CD8-positive, alpha-beta memory T cell (primary cell): ENCODE data around the gene PCDHB14. TPM values are rescaled to one million over a fixed set of nuclear protein-coding genes. Genes with fewer than 3 reads are reported as not detected.

Experiments
- CTCF ChIA-PET: fragments of 350-600 bp; sonication (Branson Sonifier 250); formaldehyde crosslinking; loops from one replicate; lab custom pipeline; 2021; ENCODE audit warnings: antibody characterized with exemption; lab: Charles Lee
- POLR2A ChIA-PET: fragments of 350-600 bp; sonication (Branson Sonifier 250); formaldehyde crosslinking; loops from one replicate; lab custom pipeline; 2021; ENCODE audit warnings: antibody characterized with exemption; lab: Charles Lee
- DNase-seq, 5 donors: peaks; one replicate each; pipeline versions ENCODE4 v3.0.0 to v3.0.0-alpha.2; 2020 to 2022; ENCODE audit warnings: mixed read lengths in 1 of 5
- H3K27ac ChIP-seq: one replicate; pipeline ENCODE4 v1.7.0; 2013; ENCODE audit warnings: low read depth, mild to moderate bottlenecking, low read length, moderate library complexity
- H3K27me3 ChIP-seq: 2 replicates; pipeline ENCODE4 v1.7.0; 2013; ENCODE audit warnings: low read length, mild to moderate bottlenecking; ENCODE audit not compliant: insufficient read depth, poor library complexity, severe bottlenecking
- H3K36me3 ChIP-seq: 2 replicates; pipeline ENCODE4 v1.7.0; 2013; ENCODE audit warnings: mild to moderate bottlenecking, low read length, moderate library complexity; ENCODE audit not compliant: insufficient read depth
- H3K4me1 ChIP-seq: 2 replicates; pipeline ENCODE4 v1.7.0; 2013; ENCODE audit warnings: mild to moderate bottlenecking, low read length, moderate library complexity; ENCODE audit not compliant: insufficient read depth
- H3K4me3 ChIP-seq: 2 replicates; pipeline ENCODE4 v1.7.0; 2013; ENCODE audit warnings: mild to moderate bottlenecking, low read length
- H3K9me3 ChIP-seq: 2 replicates; pipeline ENCODE4 v1.7.0; 2013; ENCODE audit warnings: mild to moderate bottlenecking, low read length
- H3K27ac Mint-ChIP-seq, 8 donors: one replicate each; pipeline ENCODE4 v1.8.0; 2020 to 2021; ENCODE audit warnings: mixed read lengths in 8 of 8, mild to moderate bottlenecking in 6 of 8, inconsistent platforms in 3 of 8, moderate library complexity in 3 of 8
- H3K27me3 Mint-ChIP-seq, 2 donors: one replicate each; pipeline ENCODE4 v1.8.0; 2020 to 2021; ENCODE audit warnings: mixed read lengths in 2 of 2, mild to moderate bottlenecking in 1 of 2, moderate library complexity in 1 of 2
- H3K36me3 Mint-ChIP-seq, 3 donors: one replicate each; pipeline ENCODE4 v1.8.0; 2020 to 2021; ENCODE audit warnings: mixed read lengths in 3 of 3, inconsistent platforms in 1 of 3, mild to moderate bottlenecking in 1 of 3
- H3K4me1 Mint-ChIP-seq, 3 donors: one replicate each; pipeline ENCODE4 v1.8.0; 2020 to 2021; ENCODE audit warnings: mixed read lengths in 3 of 3, inconsistent platforms in 1 of 3, mild to moderate bottlenecking in 1 of 3
- H3K4me3 Mint-ChIP-seq, 7 donors: one replicate each; pipeline ENCODE4 v1.8.0; 2020 to 2021; ENCODE audit warnings: mixed read lengths in 7 of 7, mild to moderate bottlenecking in 6 of 7, moderate library complexity in 4 of 7, inconsistent platforms in 2 of 7
- H3K9me3 Mint-ChIP-seq, 5 donors: one replicate each; pipeline ENCODE4 v1.8.0; 2020 to 2022; ENCODE audit warnings: mixed read lengths in 5 of 5, mild to moderate bottlenecking in 3 of 5, moderate library complexity in 2 of 5, inconsistent platforms in 1 of 5
- polyA plus RNA-seq: library from polyadenylated mRNA; unstranded; fragments of 300-500 nt; fragmentation: Illumina TruSeq; gene quantifications from one replicate; pipeline ENCODE4 v1.2.3, GENCODE V29; 2021
- total RNA-seq, 2 experiments: library from RNA; stranded (reverse); gene quantifications; one replicate each; pipeline ENCODE4 v1.2.3, GENCODE V29; 2021

PCDHB14 gene
- total and polyA plus RNA-seq, 3 experiments from 2014 or later, result 0.09 TPM; not detected in 2

- H3K36me3 Mint-ChIP-seq, result peaks cover 6 to 36% (median 34%) of the 10 kb centered on the region in 3 donors
- no peaks in the 10 kb centered on the region for H3K27me3 ChIP-seq
- H3K27ac Mint-ChIP-seq, result no peak overlapping the region
- no peaks in the 10 kb centered on the region for H3K4me1 Mint-ChIP-seq
- POLR2A ChIA-PET, result no interaction called here
- H3K4me3 Mint-ChIP-seq, result no peak overlapping the region
- DNase-seq, result no peak
- no peak overlapping the region for H3K27ac ChIP-seq
- no peaks in the 10 kb centered on the region for H3K27me3 Mint-ChIP-seq
- H3K4me3 ChIP-seq, result no peak overlapping the region
- CTCF ChIA-PET, result interaction anchor here (1.4 kb wide), 1 partner anchor 9 kb away, joined by 3 read pairs; no protein-coding TSS in a partner anchor
- H3K9me3 Mint-ChIP-seq, result peaks cover 71 to 98% (median 91%) of the 10 kb centered on the region in 5 donors
- peaks cover 49% of the 10 kb centered on the region for H3K9me3 ChIP-seq
- H3K4me1 ChIP-seq, result no peaks in the 10 kb centered on the region
- no peaks in the 10 kb centered on the region for H3K36me3 ChIP-seq
These were observed 38.0 kb downstream of the PCDHB14 start for GRCh38 chr5:141261238-141261546.

DNA sequence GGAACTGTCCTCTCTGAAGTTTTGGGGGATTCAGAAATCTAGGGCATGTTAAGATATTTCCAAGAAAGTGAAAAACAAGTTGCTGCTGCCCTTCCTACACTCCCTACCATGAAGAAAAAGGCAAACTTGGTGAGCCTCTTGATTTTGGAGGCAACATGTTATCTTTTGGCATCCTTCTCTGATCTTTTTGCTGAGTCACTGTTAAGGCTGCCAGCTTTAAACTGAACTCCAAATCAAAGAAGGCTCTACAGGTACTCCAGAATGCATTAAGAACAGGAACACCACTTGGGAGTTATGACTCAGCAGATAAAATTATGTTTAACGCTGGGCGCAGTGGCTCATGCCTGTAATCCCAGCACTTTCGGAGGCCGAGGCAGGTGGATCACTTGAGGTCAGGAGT lies 46.1 kb downstream of the PCDHB14 start:
- CTCF ChIA-PET, result no interaction called here
- Histone ChIP-seq H3K36me3 (no peaks in the 10 kb centered on the region), H3K4me3 (no peak overlapping the region), H3K9me3 (peaks cover 36% of the 10 kb centered on the region), H3K27ac (no peak overlapping the region), H3K4me1 (no peaks in the 10 kb centered on the region), H3K27me3 (no peaks in the 10 kb centered on the region)
- POLR2A ChIA-PET, result no interaction called here
- Mint-ChIP-seq H3K4me1 (no peaks in the 10 kb centered on the region), H3K36me3 (peaks cover 6 to 46% (median 28%) of the 10 kb centered on the region in 3 donors), H3K9me3 (peaks cover 67 to 92% (median 84%) of the 10 kb centered on the region in 5 donors), H3K4me3 (no peak overlapping the region), H3K27me3 (no peaks in the 10 kb centered on the region), H3K27ac (no peak overlapping the region)
- DNase-seq, result no peak

DNA sequence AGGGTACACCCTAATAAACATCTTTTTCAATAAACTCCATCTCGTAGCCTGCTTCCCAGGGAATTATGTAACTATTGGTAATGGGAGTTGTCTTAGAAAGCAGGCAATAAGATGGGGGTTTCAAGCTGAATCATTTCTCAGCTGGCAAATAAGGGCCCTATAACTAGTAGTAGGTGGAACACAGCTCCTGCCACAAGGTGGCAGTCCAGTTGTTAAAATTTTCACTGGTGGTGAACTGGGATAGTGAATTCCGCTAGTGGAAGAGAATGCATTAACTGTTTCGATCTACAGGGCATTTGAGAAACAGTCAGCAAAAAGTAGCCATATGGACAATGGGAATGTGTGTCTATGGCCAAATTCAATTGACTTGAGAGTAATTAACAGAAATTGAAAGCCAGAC lies 49.8 kb downstream of the PCDHB14 start:
- CTCF ChIA-PET, result interaction anchor here (0.5 kb wide), 1 partner anchor 448 kb away, joined by 3 read pairs; no protein-coding TSS in a partner anchor
- Mint-ChIP-seq H3K9me3 (peaks cover 61 to 89% (median 80%) of the 10 kb centered on the region in 5 donors), H3K36me3 (peaks cover 7 to 29% (median 21%) of the 10 kb centered on the region in 3 donors)

More for the DNA sequence above, 49.8 kb downstream of the PCDHB14 start:
- peaks cover 23% of the 10 kb centered on the region for H3K9me3 ChIP-seq
- no peak overlapping the region for H3K27ac ChIP-seq
- no peaks in the 10 kb centered on the region for H3K4me1 Mint-ChIP-seq
- no peaks in the 10 kb centered on the region for H3K4me1 ChIP-seq
- H3K4me3 ChIP-seq, result no peak overlapping the region
- H3K27me3 ChIP-seq, result no peaks in the 10 kb centered on the region
- no peak overlapping the region for H3K4me3 Mint-ChIP-seq
- DNase-seq, result no peak
- no peak overlapping the region for H3K27ac Mint-ChIP-seq
- H3K36me3 ChIP-seq, result no peaks in the 10 kb centered on the region
- POLR2A ChIA-PET, result no interaction called here
- no peaks in the 10 kb centered on the region for H3K27me3 Mint-ChIP-seq

Other genes with a start within 250 kb of the PCDHB14 start
Only the 30 nearest of the 36 such genes appear.
- gene PCDHB1, start 172.0 kb upstream of the PCDHB14 start, total RNA-seq, result not detected
- gene PCDHB1, start 172.0 kb upstream of the PCDHB14 start, polyA plus RNA-seq, result not detected
- not detected for gene PCDHB2, start 128.7 kb upstream of the PCDHB14 start, total RNA-seq
- gene PCDHB2, start 128.7 kb upstream of the PCDHB14 start, polyA plus RNA-seq, result not detected
- not detected for gene PCDHB3, start 122.9 kb upstream of the PCDHB14 start, total RNA-seq
- gene PCDHB3, start 122.9 kb upstream of the PCDHB14 start, polyA plus RNA-seq, result not detected
- gene PCDHB4, start 101.5 kb upstream of the PCDHB14 start, total RNA-seq, result not detected
- not detected for gene PCDHB4, start 101.5 kb upstream of the PCDHB14 start, polyA plus RNA-seq
- gene PCDHB5, start 88.1 kb upstream of the PCDHB14 start, total RNA-seq, result not detected
- gene PCDHB5, start 88.1 kb upstream of the PCDHB14 start, polyA plus RNA-seq, result not detected
- not detected for gene PCDHB6, start 73.3 kb upstream of the PCDHB14 start, total RNA-seq
- gene PCDHB6, start 73.3 kb upstream of the PCDHB14 start, polyA plus RNA-seq, result not detected
- not detected for gene PCDHB7, start 50.7 kb upstream of the PCDHB14 start, total RNA-seq
- not detected for gene PCDHB7, start 50.7 kb upstream of the PCDHB14 start, polyA plus RNA-seq
- gene PCDHB8, start 45.6 kb upstream of the PCDHB14 start, total RNA-seq, result not detected
- gene PCDHB8, start 45.6 kb upstream of the PCDHB14 start, polyA plus RNA-seq, result not detected
- gene PCDHB16, start 41.0 kb upstream of the PCDHB14 start, total RNA-seq, result not detected
- not detected for gene PCDHB16, start 41.0 kb upstream of the PCDHB14 start, polyA plus RNA-seq
- gene PCDHB9, start 36.2 kb upstream of the PCDHB14 start, total RNA-seq, result not detected
- not detected for gene PCDHB9, start 36.2 kb upstream of the PCDHB14 start, polyA plus RNA-seq
- gene PCDHB10, start 31.0 kb upstream of the PCDHB14 start, total RNA-seq, result not detected
- not detected for gene PCDHB10, start 31.0 kb upstream of the PCDHB14 start, polyA plus RNA-seq
- gene PCDHB11, start 23.7 kb upstream of the PCDHB14 start, total RNA-seq, result not detected
- not detected for gene PCDHB11, start 23.7 kb upstream of the PCDHB14 start, polyA plus RNA-seq
- gene PCDHB12, start 14.6 kb upstream of the PCDHB14 start, total RNA-seq, result not detected
- gene PCDHB12, start 14.6 kb upstream of the PCDHB14 start, polyA plus RNA-seq, result not detected
- gene PCDHB13, start 9.4 kb upstream of the PCDHB14 start, total RNA-seq, result under 1 TPM in 1 of 2 experiments, not detected in 1; 0.04 TPM
- gene PCDHB13, start 9.4 kb upstream of the PCDHB14 start, polyA plus RNA-seq, result not detected
- not detected for gene PCDHB15, start 22.1 kb downstream of the PCDHB14 start, total RNA-seq
- gene PCDHB15, start 22.1 kb downstream of the PCDHB14 start, polyA plus RNA-seq, result not detected
- gene SLC25A2, start 80.7 kb downstream of the PCDHB14 start, total RNA-seq, result under 1 TPM; 0.31 to 0.35 TPM
- gene SLC25A2, start 80.7 kb downstream of the PCDHB14 start, polyA plus RNA-seq, result not detected
- 10 to 100 TPM; 70.9 to 72.2 TPM for gene TAF7, start 97.4 kb downstream of the PCDHB14 start, total RNA-seq
- gene TAF7, start 97.4 kb downstream of the PCDHB14 start, polyA plus RNA-seq, result 196 TPM
- gene PCDHGA1, start 107.2 kb downstream of the PCDHB14 start, total RNA-seq, result under 1 TPM; 0.07 to 0.09 TPM
- not detected for gene PCDHGA1, start 107.2 kb downstream of the PCDHB14 start, polyA plus RNA-seq
- under 1 TPM in 1 of 2 experiments, not detected in 1; 0.07 TPM for gene PCDHGA2, start 115.4 kb downstream of the PCDHB14 start, total RNA-seq
- gene PCDHGA2, start 115.4 kb downstream of the PCDHB14 start, polyA plus RNA-seq, result not detected
- not detected for gene PCDHGA3, start 120.5 kb downstream of the PCDHB14 start, total RNA-seq
- not detected for gene PCDHGA3, start 120.5 kb downstream of the PCDHB14 start, polyA plus RNA-seq
- not detected for gene PCDHGB1, start 126.8 kb downstream of the PCDHB14 start, total RNA-seq
- gene PCDHGB1, start 126.8 kb downstream of the PCDHB14 start, polyA plus RNA-seq, result not detected
- gene PCDHGA4, start 131.7 kb downstream of the PCDHB14 start, total RNA-seq, result under 1 TPM; 0.09 to 0.16 TPM
- gene PCDHGA4, start 131.7 kb downstream of the PCDHB14 start, polyA plus RNA-seq, result not detected
- under 1 TPM; 0.33 to 0.40 TPM for gene PCDHGB2, start 136.7 kb downstream of the PCDHB14 start, total RNA-seq
- 0.09 TPM for gene PCDHGB2, start 136.7 kb downstream of the PCDHB14 start, polyA plus RNA-seq
- under 1 TPM; 0.09 to 0.11 TPM for gene PCDHGA5, start 140.8 kb downstream of the PCDHB14 start, total RNA-seq
- not detected for gene PCDHGA5, start 140.8 kb downstream of the PCDHB14 start, polyA plus RNA-seq
- under 1 TPM; 0.18 to 0.28 TPM for gene PCDHGB3, start 146.9 kb downstream of the PCDHB14 start, total RNA-seq
- not detected for gene PCDHGB3, start 146.9 kb downstream of the PCDHB14 start, polyA plus RNA-seq
- under 1 TPM; 0.15 to 0.22 TPM for gene PCDHGA6, start 150.5 kb downstream of the PCDHB14 start, total RNA-seq
- gene PCDHGA6, start 150.5 kb downstream of the PCDHB14 start, polyA plus RNA-seq, result 0.06 TPM
- gene PCDHGA7, start 159.4 kb downstream of the PCDHB14 start, total RNA-seq, result under 1 TPM in 1 of 2 experiments, not detected in 1; 0.09 TPM
- gene PCDHGA7, start 159.4 kb downstream of the PCDHB14 start, polyA plus RNA-seq, result not detected
- under 1 TPM in 1 of 2 experiments, not detected in 1; 0.13 TPM for gene PCDHGB4, start 164.4 kb downstream of the PCDHB14 start, total RNA-seq
- gene PCDHGB4, start 164.4 kb downstream of the PCDHB14 start, polyA plus RNA-seq, result 0.08 TPM
- under 1 TPM in 1 of 2 experiments, not detected in 1; 0.04 TPM for gene PCDHGA8, start 169.3 kb downstream of the PCDHB14 start, total RNA-seq
- not detected for gene PCDHGA8, start 169.3 kb downstream of the PCDHB14 start, polyA plus RNA-seq
- under 1 TPM; 0.22 to 0.27 TPM for gene PCDHGB5, start 174.6 kb downstream of the PCDHB14 start, total RNA-seq
- gene PCDHGB5, start 174.6 kb downstream of the PCDHB14 start, polyA plus RNA-seq, result 0.14 TPM